ENCODE results near the gene CELF1.
"Not testable (repeated sequence)": the region's sequence is repeated elsewhere in the genome, so short reads cannot be mapped to it uniquely, and the experiment has no call there.

The CELF1 gene

GRCh38 chr11:47529951-47530350 is 23.0 kb downstream of the CELF1 start:
- no peak overlapping the region for H3K4me3 ChIP-seq (ENCODE audit: low read length, poor library complexity, severe bottlenecking)
- H3K4me1 ChIP-seq (ENCODE audit: insufficient read depth, low read length, poor library complexity, severe bottlenecking) = peaks cover under 1% of the 10 kb centered on the region
- peaks cover 97% of the 10 kb centered on the region for H4K20me1 ChIP-seq (ENCODE audit: insufficient read depth, low read length, poor library complexity, severe bottlenecking)
- no peaks in the 10 kb centered on the region for H3K27me3 ChIP-seq (ENCODE audit: insufficient read depth, low read length, poor library complexity, severe bottlenecking)
- peaks cover 43% of the 10 kb centered on the region; the same call in 1 of the 2 replicates for H3K36me3 ChIP-seq (ENCODE audit: insufficient read depth, low read length)
- peaks cover 100% of the 10 kb centered on the region for H3K79me2 ChIP-seq (ENCODE audit: insufficient read depth, low read length)
- no peak overlapping the region for H3K4me2 ChIP-seq (ENCODE audit: low read depth, low read length, poor library complexity, severe bottlenecking)
- no peak overlapping the region for H2AFZ ChIP-seq (ENCODE audit: low read length)
- no peaks in the 10 kb centered on the region for H3F3A ChIP-seq (ENCODE audit: low read depth)
- TF ChIP-seq CTCF (conservative IDR thresholded peaks at IDR 0.05; ENCODE audit: low read length) (no peak), EZH2phosphoT487 (IDR thresholded peaks at IDR 0.05; ENCODE audit: borderline replicate concordance) (no peak)
- H3K9ac ChIP-seq (ENCODE audit: low read depth, low read length, poor library complexity, severe bottlenecking) = no peak overlapping the region
- no peaks in the 10 kb centered on the region for H3K9me3 ChIP-seq (ENCODE audit: insufficient read depth, low read depth, low read length)
- no peaks in the 10 kb centered on the region for H3K9me2 ChIP-seq (replicated peaks; ENCODE audit: low read depth, low read length)

- H3F3A ChIP-seq (ENCODE audit: low read depth) = peaks cover 8% of the 10 kb centered on the region; the same call in 1 of the 2 replicates
- H4K20me1 ChIP-seq (ENCODE audit: insufficient read depth, low read length, poor library complexity, severe bottlenecking) = peaks cover 94% of the 10 kb centered on the region
These were observed 25.7 kb downstream of the CELF1 start for GRCh38 chr11:47527186-47527585.

GRCh38 chr11:47526032-47526431 is 26.9 kb downstream of the CELF1 start:
- H2AFZ ChIP-seq (ENCODE audit: low read length); H3K9ac ChIP-seq (ENCODE audit: low read depth, low read length, poor library complexity, severe bottlenecking); H3K9me2 ChIP-seq (replicated peaks; ENCODE audit: low read depth, low read length); H3F3A ChIP-seq (ENCODE audit: low read depth); H3K9me3 ChIP-seq (ENCODE audit: insufficient read depth, low read depth, low read length); H3K27me3 ChIP-seq (ENCODE audit: insufficient read depth, low read length, poor library complexity, severe bottlenecking); H3K4me2 ChIP-seq (ENCODE audit: low read depth, low read length, poor library complexity, severe bottlenecking); H3K4me3 ChIP-seq (ENCODE audit: low read length, poor library complexity, severe bottlenecking): not testable (repeated sequence)
- peaks cover 100% of the 10 kb centered on the region for H3K79me2 ChIP-seq (ENCODE audit: insufficient read depth, low read length)
- peaks cover 36% of the 10 kb centered on the region; the same call in 1 of the 2 replicates for H3K36me3 ChIP-seq (ENCODE audit: insufficient read depth, low read length)
- H3K4me1 ChIP-seq (ENCODE audit: insufficient read depth, low read length, poor library complexity, severe bottlenecking) = peaks cover 22% of the 10 kb centered on the region
- H4K20me1 ChIP-seq (ENCODE audit: insufficient read depth, low read length, poor library complexity, severe bottlenecking) = peaks cover 94% of the 10 kb centered on the region

More at GRCh38 chr11:47527186-47527585, 25.7 kb downstream of the CELF1 start:
- Histone ChIP-seq H3K9me2 (replicated peaks; ENCODE audit: low read depth, low read length) (no peaks in the 10 kb centered on the region), H3K9ac (ENCODE audit: low read depth, low read length, poor library complexity, severe bottlenecking) (no peak overlapping the region), H3K36me3 (ENCODE audit: insufficient read depth, low read length) (peaks cover 36% of the 10 kb centered on the region; the same call in 1 of the 2 replicates), H3K4me3 (ENCODE audit: low read length, poor library complexity, severe bottlenecking) (no peak overlapping the region), H3K4me1 (ENCODE audit: insufficient read depth, low read length, poor library complexity, severe bottlenecking) (peaks cover 22% of the 10 kb centered on the region), H3K9me3 (ENCODE audit: insufficient read depth, low read depth, low read length) (no peaks in the 10 kb centered on the region), H3K27me3 (ENCODE audit: insufficient read depth, low read length, poor library complexity, severe bottlenecking) (no peaks in the 10 kb centered on the region), H3K79me2 (ENCODE audit: insufficient read depth, low read length) (peaks cover 100% of the 10 kb centered on the region), H3K4me2 (ENCODE audit: low read depth, low read length, poor library complexity, severe bottlenecking) (no peak overlapping the region), H2AFZ (ENCODE audit: low read length) (no peak overlapping the region)
- no peak for TF ChIP-seq CTCF (conservative IDR thresholded peaks at IDR 0.05; ENCODE audit: low read length)
- TF ChIP-seq EZH2phosphoT487 (IDR thresholded peaks at IDR 0.05; ENCODE audit: borderline replicate concordance) = no peak

GRCh38 chr11:47524291-47524874 is 28.5 kb downstream of the CELF1 start:
- no peaks in the 10 kb centered on the region for H3K9me2 ChIP-seq (replicated peaks; ENCODE audit: low read depth, low read length)
- TF ChIP-seq EZH2phosphoT487 (IDR thresholded peaks at IDR 0.05; ENCODE audit: borderline replicate concordance) = no peak
- no peak for TF ChIP-seq CTCF (conservative IDR thresholded peaks at IDR 0.05; ENCODE audit: low read length)
- peaks cover 8% of the 10 kb centered on the region; the same call in 1 of the 2 replicates for H3F3A ChIP-seq (ENCODE audit: low read depth)
- peaks cover 100% of the 10 kb centered on the region for H3K79me2 ChIP-seq (ENCODE audit: insufficient read depth, low read length)
- peak overlapping the region; percentile 32 for H3K4me3 ChIP-seq (ENCODE audit: low read length, poor library complexity, severe bottlenecking)
- no peaks in the 10 kb centered on the region for H3K9me3 ChIP-seq (ENCODE audit: insufficient read depth, low read depth, low read length)
- peak overlapping the region; percentile 48 for H3K4me2 ChIP-seq (ENCODE audit: low read depth, low read length, poor library complexity, severe bottlenecking)
- peak overlapping the region; percentile 17 for H3K9ac ChIP-seq (ENCODE audit: low read depth, low read length, poor library complexity, severe bottlenecking)
- H3K4me1 ChIP-seq (ENCODE audit: insufficient read depth, low read length, poor library complexity, severe bottlenecking) = peaks cover 32% of the 10 kb centered on the region
- H2AFZ ChIP-seq (ENCODE audit: low read length) = no peak overlapping the region
- no peaks in the 10 kb centered on the region for H3K27me3 ChIP-seq (ENCODE audit: insufficient read depth, low read length, poor library complexity, severe bottlenecking)
- H4K20me1 ChIP-seq (ENCODE audit: insufficient read depth, low read length, poor library complexity, severe bottlenecking) = peaks cover 92% of the 10 kb centered on the region
- peaks cover 26% of the 10 kb centered on the region; the same call in 1 of the 2 replicates for H3K36me3 ChIP-seq (ENCODE audit: insufficient read depth, low read length)
